ENCODE data around the gene MATN4.

Gene MATN4

DNA sequence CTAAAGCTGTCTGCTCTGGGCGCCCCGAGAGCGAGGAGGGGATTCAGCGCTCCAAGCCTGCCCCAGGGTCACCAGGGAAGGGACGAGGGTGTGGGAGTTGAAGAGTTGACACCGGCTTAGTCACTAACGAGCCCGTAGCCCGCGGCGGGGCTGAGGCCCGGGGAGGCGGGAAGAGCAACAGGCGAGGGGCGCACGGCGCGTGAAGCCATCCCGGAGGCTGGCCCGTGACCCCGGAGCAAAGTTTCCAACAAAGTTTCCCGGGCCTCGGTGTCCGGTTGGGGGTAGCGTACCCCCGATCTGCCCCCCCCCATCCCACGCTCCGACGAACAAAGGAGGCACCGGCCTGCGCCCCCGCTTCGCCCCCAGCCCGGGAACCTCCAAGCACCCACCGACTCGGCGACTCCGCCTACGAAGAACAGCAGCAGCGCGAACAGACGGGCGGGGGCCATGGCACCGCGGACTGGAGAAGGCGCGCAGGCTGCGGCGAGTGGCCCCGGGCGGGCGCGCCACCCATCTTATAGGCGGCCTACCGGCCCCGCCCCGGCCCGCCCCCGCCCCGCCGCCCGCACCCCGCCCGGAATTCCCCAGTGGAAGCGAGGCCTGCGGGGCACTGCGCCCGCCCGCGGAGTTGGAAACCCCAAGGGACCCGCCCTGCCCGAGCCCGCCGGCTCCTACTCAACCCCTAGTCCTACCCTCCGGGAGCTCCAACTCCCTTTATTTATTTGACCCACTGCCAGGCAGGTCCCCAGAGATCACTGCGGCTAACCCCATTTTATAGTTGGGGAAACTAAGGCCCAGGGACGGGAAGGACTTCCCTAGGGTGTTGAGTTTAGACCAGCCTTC lies 40.1 kb upstream of the MATN4 start, which contains the start of gene SDC4:
Gene SDC4 (minus strand): TSS at position 489 of the 843 bp plus-strand sequence. CDS start 40 bp downstream, at position 449.
- Histone ChIP-seq H3F3A (ENCODE audit: control insufficient read depth, insufficient read depth) (no peaks in the 10 kb centered on the region), H3K27me3 (ENCODE audit: control insufficient read depth, low read length) (peaks cover 64% of the 10 kb centered on the region), H3K4me3 (ENCODE audit: low read length) (no peak within 1 kb of the TSS), H3K79me2 (ENCODE audit: control insufficient read depth, low read length) (no peaks in the 10 kb centered on the region), H3K27ac (ENCODE audit: low read depth, low read length) (no peak within 1 kb of the TSS), H3K4me1 (ENCODE audit: control insufficient read depth, low read length) (no peaks in the 10 kb centered on the region), H3K9me3 (ENCODE audit: control insufficient read depth, insufficient read depth, low read length) (no peaks in the 10 kb centered on the region), H3K4me2 (ENCODE audit: low read length) (peak within 1 kb of the TSS; percentile 19; the same call in 1 of the 2 replicates), H3K9me2 (replicated peaks; ENCODE audit: control insufficient read depth, low read length) (no peaks in the 10 kb centered on the region), H4K20me1 (ENCODE audit: control insufficient read depth, insufficient read depth, low read depth, low read length) (no peaks in the 10 kb centered on the region), H3K36me3 (ENCODE audit: control insufficient read depth, low read length) (no peaks in the 10 kb centered on the region)
- TF ChIP-seq, protein P1, sequence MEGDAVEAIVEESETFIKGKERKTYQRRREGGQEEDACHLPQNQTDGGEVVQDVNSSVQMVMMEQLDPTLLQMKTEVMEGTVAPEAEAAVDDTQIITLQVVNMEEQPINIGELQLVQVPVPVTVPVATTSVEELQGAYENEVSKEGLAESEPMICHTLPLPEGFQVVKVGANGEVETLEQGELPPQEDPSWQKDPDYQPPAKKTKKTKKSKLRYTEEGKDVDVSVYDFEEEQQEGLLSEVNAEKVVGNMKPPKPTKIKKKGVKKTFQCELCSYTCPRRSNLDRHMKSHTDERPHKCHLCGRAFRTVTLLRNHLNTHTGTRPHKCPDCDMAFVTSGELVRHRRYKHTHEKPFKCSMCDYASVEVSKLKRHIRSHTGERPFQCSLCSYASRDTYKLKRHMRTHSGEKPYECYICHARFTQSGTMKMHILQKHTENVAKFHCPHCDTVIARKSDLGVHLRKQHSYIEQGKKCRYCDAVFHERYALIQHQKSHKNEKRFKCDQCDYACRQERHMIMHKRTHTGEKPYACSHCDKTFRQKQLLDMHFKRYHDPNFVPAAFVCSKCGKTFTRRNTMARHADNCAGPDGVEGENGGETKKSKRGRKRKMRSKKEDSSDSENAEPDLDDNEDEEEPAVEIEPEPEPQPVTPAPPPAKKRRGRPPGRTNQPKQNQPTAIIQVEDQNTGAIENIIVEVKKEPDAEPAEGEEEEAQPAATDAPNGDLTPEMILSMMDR (IDR thresholded peaks at IDR 0.05; ENCODE audit: low read depth, low read length, poor library complexity, severe bottlenecking), result no peak
- no peak; the same call in 1 of the 2 replicates for TF ChIP-seq EZH2phosphoT487 (IDR thresholded peaks at IDR 0.05; ENCODE audit: borderline replicate concordance, low read length)

GRCh38 chr20:45347297-45347935 lies 39.3 kb upstream of the MATN4 start:
- H3K4me3 ChIP-seq (ENCODE audit: low read length), result no peak overlapping the region
- no peaks in the 10 kb centered on the region for H3K9me2 ChIP-seq (replicated peaks; ENCODE audit: control insufficient read depth, low read length)
- peak overlapping the region; percentile 19; the same call in 1 of the 2 replicates for H3K4me2 ChIP-seq (ENCODE audit: low read length)
- H3K4me1 ChIP-seq (ENCODE audit: control insufficient read depth, low read length), result no peaks in the 10 kb centered on the region
- H3K27ac ChIP-seq (ENCODE audit: low read depth, low read length), result no peak overlapping the region
- no peaks in the 10 kb centered on the region for H4K20me1 ChIP-seq (ENCODE audit: control insufficient read depth, insufficient read depth, low read depth, low read length)
- no peaks in the 10 kb centered on the region for H3F3A ChIP-seq (ENCODE audit: control insufficient read depth, insufficient read depth)
- TF ChIP-seq, protein P1 (IDR thresholded peaks at IDR 0.05; ENCODE audit: low read depth, low read length, poor library complexity, severe bottlenecking), result no peak
- TF ChIP-seq EZH2phosphoT487 (IDR thresholded peaks at IDR 0.05; ENCODE audit: borderline replicate concordance, low read length), result no peak
- H3K79me2 ChIP-seq (ENCODE audit: control insufficient read depth, low read length), result no peaks in the 10 kb centered on the region
- peaks cover 66% of the 10 kb centered on the region for H3K27me3 ChIP-seq (ENCODE audit: control insufficient read depth, low read length)
- no peaks in the 10 kb centered on the region for H3K9me3 ChIP-seq (ENCODE audit: control insufficient read depth, insufficient read depth, low read length)
- no peaks in the 10 kb centered on the region for H3K36me3 ChIP-seq (ENCODE audit: control insufficient read depth, low read length)

DNA sequence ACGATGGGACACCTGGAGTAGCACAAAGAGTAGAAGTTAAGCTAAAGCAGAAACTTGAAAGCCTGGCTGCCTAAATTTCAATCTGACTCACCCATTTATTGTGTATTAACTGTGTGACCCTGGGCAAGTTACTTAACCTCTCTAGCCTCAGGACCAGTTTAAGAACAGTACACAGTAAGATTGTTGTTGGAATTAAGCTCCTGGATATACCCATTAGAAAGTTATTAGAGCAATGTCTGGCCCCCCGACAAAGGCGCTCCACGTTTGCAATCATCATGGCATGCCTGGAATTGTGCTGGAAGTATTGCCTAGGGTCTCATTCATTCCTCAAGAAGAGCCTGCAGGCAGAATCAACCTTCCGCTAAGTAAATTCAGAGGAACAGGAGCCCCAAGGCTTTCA lies 38.8 kb upstream of the MATN4 start:
- Histone ChIP-seq H3F3A (ENCODE audit: control insufficient read depth, insufficient read depth) (no peaks in the 10 kb centered on the region), H3K27me3 (ENCODE audit: control insufficient read depth, low read length) (peaks cover 71% of the 10 kb centered on the region), H3K4me2 (ENCODE audit: low read length) (no peak overlapping the region), H3K9me3 (ENCODE audit: control insufficient read depth, insufficient read depth, low read length) (no peaks in the 10 kb centered on the region), H4K20me1 (ENCODE audit: control insufficient read depth, insufficient read depth, low read depth, low read length) (no peaks in the 10 kb centered on the region), H3K36me3 (ENCODE audit: control insufficient read depth, low read length) (no peaks in the 10 kb centered on the region), H3K4me1 (ENCODE audit: control insufficient read depth, low read length) (no peaks in the 10 kb centered on the region), H3K9me2 (replicated peaks; ENCODE audit: control insufficient read depth, low read length) (no peaks in the 10 kb centered on the region), H3K27ac (ENCODE audit: low read depth, low read length) (no peak overlapping the region), H3K79me2 (ENCODE audit: control insufficient read depth, low read length) (no peaks in the 10 kb centered on the region), H3K4me3 (ENCODE audit: low read length) (no peak overlapping the region)
- no peak for TF ChIP-seq EZH2phosphoT487 (IDR thresholded peaks at IDR 0.05; ENCODE audit: borderline replicate concordance, low read length)
- TF ChIP-seq, protein P1 (IDR thresholded peaks at IDR 0.05; ENCODE audit: low read depth, low read length, poor library complexity, severe bottlenecking), result no peak
